Endothelial cell (in vitro differentiated cells): Measurements from ENCODE around the gene ABCA1. TPM values are rescaled to one million over a fixed set of nuclear protein-coding genes. Genes with fewer than 3 reads are reported as not detected.
A peak's percentile ranks its signal among the peaks of the same experiment; 100 is the strongest.

Source experiments
- DNase-seq: peaks from one replicate; pipeline ENCODE4 v3.0.0; 2021; ENCODE audit warnings: low spot score
- H3K27ac Mint-ChIP-seq: one replicate; pipeline ENCODE4 v1.8.0; 2021; ENCODE audit warnings: mixed read lengths, inconsistent platforms; ENCODE audit not compliant: unreplicated experiment
- H3K27me3 Mint-ChIP-seq: one replicate; pipeline ENCODE4 v1.8.0; 2021; ENCODE audit warnings: mild to moderate bottlenecking, moderate library complexity, mixed read lengths, inconsistent platforms; ENCODE audit not compliant: unreplicated experiment
- H3K36me3 Mint-ChIP-seq: one replicate; pipeline ENCODE4 v1.8.0; 2021; ENCODE audit warnings: mild to moderate bottlenecking, low read depth, mixed read lengths, inconsistent platforms; ENCODE audit not compliant: unreplicated experiment
- H3K4me1 Mint-ChIP-seq: one replicate; pipeline ENCODE4 v1.8.0; 2021; ENCODE audit warnings: mild to moderate bottlenecking, mixed read lengths, inconsistent platforms; ENCODE audit not compliant: unreplicated experiment
- H3K4me3 Mint-ChIP-seq: one replicate; pipeline ENCODE4 v1.8.0; 2021; ENCODE audit warnings: mild to moderate bottlenecking, mixed read lengths, inconsistent platforms; ENCODE audit not compliant: unreplicated experiment
- H3K9me3 Mint-ChIP-seq: one replicate; pipeline ENCODE4 v1.8.0; 2021; ENCODE audit warnings: mixed read lengths, inconsistent platforms; ENCODE audit not compliant: unreplicated experiment
- total RNA-seq: library from RNA; stranded (reverse); fragmentation: NEBNext Ultra II Directional; extraction: Animal tissue kit (Norgen Biotek cat#: 25700); gene quantifications from one replicate; pipeline ENCODE4 v1.2.1, GENCODE V29; 2021; ENCODE audit not compliant: unreplicated experiment
- TF ChIP-seq, protein P1 (sequence below): fragments of 200-600 bp; sonication (generic); IDR thresholded peaks from one replicate; pipeline ENCODE4 v1.5.0; 2021; ENCODE audit warnings: antibody characterized with exemption; ENCODE audit not compliant: unreplicated experiment

ABCA1 gene
- total RNA-seq, 1 donor from 2014 or later, result 171 TPM

DNA sequence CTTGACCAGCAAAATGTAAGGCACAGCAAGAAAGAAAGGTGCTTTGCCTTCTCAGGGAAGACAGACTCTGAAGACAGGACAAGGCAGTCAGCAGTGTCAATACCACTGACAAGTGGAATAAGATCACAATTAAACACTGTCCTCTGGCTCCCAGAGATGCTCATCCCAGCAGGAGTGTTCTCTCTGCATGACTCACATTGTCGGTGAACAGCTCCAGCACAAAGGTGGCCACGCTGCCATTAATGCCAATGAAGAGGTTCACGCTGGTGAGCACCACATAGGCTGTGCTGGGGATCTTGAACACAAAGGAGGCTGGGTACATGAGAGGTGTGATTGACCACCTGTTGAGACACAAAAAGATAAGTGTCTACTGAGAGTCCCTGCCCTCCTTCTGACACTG is 132.1 kb downstream of the ABCA1 start:
- TF ChIP-seq, protein P1, sequence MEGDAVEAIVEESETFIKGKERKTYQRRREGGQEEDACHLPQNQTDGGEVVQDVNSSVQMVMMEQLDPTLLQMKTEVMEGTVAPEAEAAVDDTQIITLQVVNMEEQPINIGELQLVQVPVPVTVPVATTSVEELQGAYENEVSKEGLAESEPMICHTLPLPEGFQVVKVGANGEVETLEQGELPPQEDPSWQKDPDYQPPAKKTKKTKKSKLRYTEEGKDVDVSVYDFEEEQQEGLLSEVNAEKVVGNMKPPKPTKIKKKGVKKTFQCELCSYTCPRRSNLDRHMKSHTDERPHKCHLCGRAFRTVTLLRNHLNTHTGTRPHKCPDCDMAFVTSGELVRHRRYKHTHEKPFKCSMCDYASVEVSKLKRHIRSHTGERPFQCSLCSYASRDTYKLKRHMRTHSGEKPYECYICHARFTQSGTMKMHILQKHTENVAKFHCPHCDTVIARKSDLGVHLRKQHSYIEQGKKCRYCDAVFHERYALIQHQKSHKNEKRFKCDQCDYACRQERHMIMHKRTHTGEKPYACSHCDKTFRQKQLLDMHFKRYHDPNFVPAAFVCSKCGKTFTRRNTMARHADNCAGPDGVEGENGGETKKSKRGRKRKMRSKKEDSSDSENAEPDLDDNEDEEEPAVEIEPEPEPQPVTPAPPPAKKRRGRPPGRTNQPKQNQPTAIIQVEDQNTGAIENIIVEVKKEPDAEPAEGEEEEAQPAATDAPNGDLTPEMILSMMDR, result no peak
- Mint-ChIP-seq H3K36me3 (peaks cover 81% of the 10 kb centered on the region), H3K27me3 (peaks cover 1% of the 10 kb centered on the region), H3K4me3 (peak overlapping the region; percentile 56), H3K27ac (no peak overlapping the region), H3K9me3 (no peaks in the 10 kb centered on the region), H3K4me1 (peaks cover 16% of the 10 kb centered on the region)
- DNase-seq, result no peak

- Mint-ChIP-seq H3K9me3 (no peaks in the 10 kb centered on the region), H3K27me3 (peaks cover 1% of the 10 kb centered on the region), H3K27ac (peak overlapping the region; percentile 15), H3K36me3 (peaks cover 78% of the 10 kb centered on the region), H3K4me3 (peak overlapping the region; percentile 56), H3K4me1 (peaks cover 16% of the 10 kb centered on the region)
- DNase-seq, result no peak
- TF ChIP-seq, protein P1, result no peak
These were observed 132.9 kb downstream of the ABCA1 start for GRCh38 chr9:104795082-104795481.

DNA sequence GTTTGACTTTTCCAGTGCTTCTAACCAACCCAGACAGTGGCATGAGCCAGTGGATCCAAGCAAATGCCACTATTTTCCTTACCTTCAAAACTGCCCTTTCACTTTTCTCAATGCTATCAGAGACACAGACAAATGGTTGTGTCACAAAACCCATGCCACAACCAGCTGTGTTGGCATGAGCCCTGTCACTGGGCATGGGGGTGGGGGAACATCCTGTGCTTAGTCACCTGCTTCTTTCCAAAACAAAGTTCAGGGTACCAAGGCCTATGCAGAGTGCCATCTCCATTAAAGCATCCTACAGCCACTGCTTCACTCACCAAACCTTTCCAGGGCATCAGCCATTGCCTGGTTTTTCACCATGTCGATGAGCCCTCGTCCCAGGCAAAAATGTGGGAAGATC is 133.9 kb downstream of the ABCA1 start:
- Mint-ChIP-seq H3K36me3 (peaks cover 79% of the 10 kb centered on the region), H3K4me3 (peak overlapping the region; percentile 35), H3K4me1 (peaks cover 16% of the 10 kb centered on the region), H3K27me3 (peaks cover 5% of the 10 kb centered on the region), H3K27ac (no peak overlapping the region), H3K9me3 (no peaks in the 10 kb centered on the region)
- no peak for DNase-seq
- TF ChIP-seq, protein P1, result no peak

DNA sequence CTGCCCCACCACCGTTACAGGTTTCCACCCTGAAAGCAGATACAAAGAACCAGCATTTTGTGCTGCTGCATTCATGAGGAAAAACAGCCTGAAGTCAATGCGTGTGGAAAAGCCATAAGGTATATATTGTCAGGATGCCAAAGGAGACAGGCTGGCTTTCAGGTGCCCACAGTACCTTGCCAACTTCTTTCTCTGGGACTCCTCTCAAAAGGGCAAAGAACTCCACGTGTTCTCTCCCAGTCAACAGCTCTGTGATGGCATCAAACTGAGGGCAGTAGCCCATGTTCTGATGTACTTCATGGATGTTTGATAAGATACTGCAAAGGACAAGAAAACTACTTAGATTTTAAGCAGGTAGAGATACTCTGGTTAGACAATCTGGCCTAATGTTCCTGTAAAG is 139.7 kb downstream of the ABCA1 start:
- H3K36me3 Mint-ChIP-seq, result peaks cover 76% of the 10 kb centered on the region
- H3K27ac Mint-ChIP-seq, result peak overlapping the region; percentile 42

DNA sequence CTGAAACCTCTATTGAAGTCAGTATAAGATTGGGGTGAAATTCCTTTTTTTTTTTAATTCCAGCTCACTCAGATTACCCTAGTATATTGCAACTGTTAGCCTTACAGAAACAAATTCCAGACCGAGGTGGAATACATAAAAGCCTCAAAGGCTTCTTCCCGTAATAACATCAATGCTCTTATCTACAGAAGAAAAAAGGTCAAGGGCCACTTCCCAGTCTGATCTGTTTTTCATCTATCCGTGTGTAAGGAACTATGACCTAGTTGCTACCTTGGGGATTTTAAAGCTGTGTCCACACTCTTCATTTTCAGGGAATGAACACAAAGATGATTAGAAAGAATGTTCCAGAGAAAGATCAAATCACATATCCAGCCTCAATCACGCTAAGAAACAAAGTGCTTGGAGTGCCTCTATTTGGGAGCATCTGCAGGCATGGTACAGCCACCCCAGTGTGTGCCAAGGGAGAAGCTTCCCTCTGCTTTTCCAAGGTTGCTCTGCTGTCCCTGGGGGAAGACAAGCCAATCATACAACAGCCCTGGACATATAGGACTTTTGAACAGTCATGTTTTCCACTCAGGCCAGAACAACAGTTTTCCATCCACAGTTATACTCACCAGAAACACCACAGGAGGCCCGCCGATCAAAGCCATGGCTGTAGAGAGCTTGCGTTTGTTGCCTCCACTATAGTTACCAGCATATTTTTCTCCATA is 140.5 kb downstream of the ABCA1 start:
- DNase-seq, result no peak
- no peaks in the 10 kb centered on the region for H3K9me3 Mint-ChIP-seq
- H3K27me3 Mint-ChIP-seq, result peaks cover 5% of the 10 kb centered on the region
- H3K36me3 Mint-ChIP-seq, result peaks cover 74% of the 10 kb centered on the region
- H3K4me3 Mint-ChIP-seq, result peak overlapping the region; percentile 12
- peaks cover 8% of the 10 kb centered on the region for H3K4me1 Mint-ChIP-seq
- TF ChIP-seq, protein P1, result no peak
- no peak overlapping the region for H3K27ac Mint-ChIP-seq

More for the DNA sequence above, 139.7 kb downstream of the ABCA1 start:
- peaks cover 5% of the 10 kb centered on the region for H3K27me3 Mint-ChIP-seq
- peaks cover 8% of the 10 kb centered on the region for H3K4me1 Mint-ChIP-seq
- TF ChIP-seq, protein P1, result no peak
- no peak for DNase-seq
- H3K4me3 Mint-ChIP-seq, result peak overlapping the region; percentile 74
- no peaks in the 10 kb centered on the region for H3K9me3 Mint-ChIP-seq
